ENCODE data around the gene P2RY8.

DNA sequence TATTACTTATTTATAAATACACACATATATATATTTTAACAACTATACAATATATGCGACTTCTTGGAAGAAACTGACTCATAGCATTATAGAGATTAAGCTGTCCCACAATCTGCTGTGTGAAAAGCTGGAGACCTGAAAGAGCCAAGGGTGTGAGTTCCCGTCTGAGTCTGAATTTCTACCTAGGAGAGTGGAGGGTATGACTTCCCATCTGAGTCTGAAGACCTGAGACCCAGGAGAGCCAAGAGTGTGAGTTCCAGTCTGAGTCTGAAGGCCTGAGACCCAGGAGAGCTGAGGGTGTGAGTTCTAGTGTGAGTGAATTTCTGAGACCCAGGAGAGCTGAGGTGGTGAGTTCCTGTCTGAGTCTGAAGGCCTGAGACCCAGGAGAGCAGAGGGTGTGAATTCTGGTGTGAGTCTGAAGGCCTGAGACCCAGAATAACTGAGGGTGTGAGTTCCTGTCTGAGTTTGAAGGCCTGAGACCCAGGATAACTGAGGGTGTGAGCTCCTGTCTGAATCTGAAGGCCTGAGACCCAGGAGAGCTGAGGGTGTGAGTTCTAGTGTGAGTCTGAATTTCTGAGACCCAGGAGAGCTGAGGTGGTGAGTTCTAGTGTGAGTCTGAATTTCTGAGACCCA, 8.9 kb upstream of the P2RY8 start:
- TF ChIP-seq POLR2A (IDR thresholded peaks at IDR 0.05), result no peak
- TF ChIP-seq, protein P1, sequence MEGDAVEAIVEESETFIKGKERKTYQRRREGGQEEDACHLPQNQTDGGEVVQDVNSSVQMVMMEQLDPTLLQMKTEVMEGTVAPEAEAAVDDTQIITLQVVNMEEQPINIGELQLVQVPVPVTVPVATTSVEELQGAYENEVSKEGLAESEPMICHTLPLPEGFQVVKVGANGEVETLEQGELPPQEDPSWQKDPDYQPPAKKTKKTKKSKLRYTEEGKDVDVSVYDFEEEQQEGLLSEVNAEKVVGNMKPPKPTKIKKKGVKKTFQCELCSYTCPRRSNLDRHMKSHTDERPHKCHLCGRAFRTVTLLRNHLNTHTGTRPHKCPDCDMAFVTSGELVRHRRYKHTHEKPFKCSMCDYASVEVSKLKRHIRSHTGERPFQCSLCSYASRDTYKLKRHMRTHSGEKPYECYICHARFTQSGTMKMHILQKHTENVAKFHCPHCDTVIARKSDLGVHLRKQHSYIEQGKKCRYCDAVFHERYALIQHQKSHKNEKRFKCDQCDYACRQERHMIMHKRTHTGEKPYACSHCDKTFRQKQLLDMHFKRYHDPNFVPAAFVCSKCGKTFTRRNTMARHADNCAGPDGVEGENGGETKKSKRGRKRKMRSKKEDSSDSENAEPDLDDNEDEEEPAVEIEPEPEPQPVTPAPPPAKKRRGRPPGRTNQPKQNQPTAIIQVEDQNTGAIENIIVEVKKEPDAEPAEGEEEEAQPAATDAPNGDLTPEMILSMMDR (IDR thresholded peaks at IDR 0.05), result no peak
